ENCODE results near the gene RAPGEF2. TPM values are rescaled to one million over a fixed set of nuclear protein-coding genes. Genes with fewer than 3 reads are reported as not detected.

Gene RAPGEF2
- total RNA-seq, 1 experiment from 2014 or later, result 21.2 TPM

GRCh38 chr4:159145318-159145991 is 42.6 kb downstream of the RAPGEF2 start:
- intact Hi-C loops (cut with micrococcal nuclease), result no loop called here
- H4K20me1 ChIP-seq (ENCODE audit: low read length), result no peaks in the 10 kb centered on the region

GRCh38 chr4:159145992-159146330 is 43.1 kb downstream of the RAPGEF2 start:
- H3K4me3 ChIP-seq (ENCODE audit: low read length), result no peak overlapping the region
- no TSS peak for BruUV-seq (replicated peaks)
- no peaks in the 10 kb centered on the region for H3K36me3 ChIP-seq (ENCODE audit: low read depth, low read length)
- no peak overlapping the region for H3K9ac ChIP-seq (ENCODE audit: low read length)
- no peaks in the 10 kb centered on the region for H3K9me3 ChIP-seq (ENCODE audit: low read length)
- ATAC-seq, result no peak; the same call in 1 of the 2 replicates
- H4K20me1 ChIP-seq (ENCODE audit: low read length), result no peaks in the 10 kb centered on the region
- H3F3A ChIP-seq (ENCODE audit: low read length, unreplicated experiment), result no peaks in the 10 kb centered on the region
- peak; percentile 10 for DNase-seq
- no peaks in the 10 kb centered on the region for H3K27me3 ChIP-seq (ENCODE audit: low read length)
- H3K4me2 ChIP-seq (ENCODE audit: low read length), result no peak overlapping the region
- H3K27ac ChIP-seq (ENCODE audit: low read length), result no peak overlapping the region
- no peak overlapping the region for H2AFZ ChIP-seq (ENCODE audit: low read length)
- peaks cover 6% of the 10 kb centered on the region; the same call in 1 of the 2 replicates for H3K4me1 ChIP-seq (ENCODE audit: insufficient read depth, low read length)
- no peaks in the 10 kb centered on the region for H3K9me2 ChIP-seq (replicated peaks; ENCODE audit: low read length)
- ChIA-PET CTCF (no interaction called here), POLR2A (ENCODE audit: unreplicated experiment) (no interaction called here)
- 0 out of 2 replicates have a peak, but pooled peaks cover 19% of the 10 kb centered on the region for H3K79me2 ChIP-seq (ENCODE audit: low read length)
- no peak for TF ChIP-seq EZH2phosphoT487 (IDR thresholded peaks at IDR 0.05; ENCODE audit: borderline replicate concordance, low read length)
- intact Hi-C loops (cut with micrococcal nuclease), result no loop called here

More at GRCh38 chr4:159145318-159145991, 42.6 kb downstream of the RAPGEF2 start:
- Histone ChIP-seq H3K9me3 (ENCODE audit: low read length) (no peaks in the 10 kb centered on the region), H3K27me3 (ENCODE audit: low read length) (no peaks in the 10 kb centered on the region), H3K4me3 (ENCODE audit: low read length) (no peak overlapping the region), H3K9me2 (replicated peaks; ENCODE audit: low read length) (no peaks in the 10 kb centered on the region), H3K36me3 (ENCODE audit: low read depth, low read length) (no peaks in the 10 kb centered on the region), H3K27ac (ENCODE audit: low read length) (no peak overlapping the region), H3K9ac (ENCODE audit: low read length) (no peak overlapping the region), H3K79me2 (ENCODE audit: low read length) (0 out of 2 replicates have a peak, but pooled peaks cover 14% of the 10 kb centered on the region), H3K4me2 (ENCODE audit: low read length) (no peak overlapping the region), H2AFZ (ENCODE audit: low read length) (no peak overlapping the region), H3F3A (ENCODE audit: low read length, unreplicated experiment) (no peaks in the 10 kb centered on the region), H3K4me1 (ENCODE audit: insufficient read depth, low read length) (peaks cover 6% of the 10 kb centered on the region; the same call in 1 of the 2 replicates)
- POLR2A ChIA-PET (ENCODE audit: unreplicated experiment), result no interaction called here
- no peak for TF ChIP-seq EZH2phosphoT487 (IDR thresholded peaks at IDR 0.05; ENCODE audit: borderline replicate concordance, low read length)
- TF ChIP-seq EZH2 (IDR thresholded peaks at IDR 0.05; ENCODE audit: low read length, unreplicated experiment), result no peak
- TF ChIP-seq, protein P1, sequence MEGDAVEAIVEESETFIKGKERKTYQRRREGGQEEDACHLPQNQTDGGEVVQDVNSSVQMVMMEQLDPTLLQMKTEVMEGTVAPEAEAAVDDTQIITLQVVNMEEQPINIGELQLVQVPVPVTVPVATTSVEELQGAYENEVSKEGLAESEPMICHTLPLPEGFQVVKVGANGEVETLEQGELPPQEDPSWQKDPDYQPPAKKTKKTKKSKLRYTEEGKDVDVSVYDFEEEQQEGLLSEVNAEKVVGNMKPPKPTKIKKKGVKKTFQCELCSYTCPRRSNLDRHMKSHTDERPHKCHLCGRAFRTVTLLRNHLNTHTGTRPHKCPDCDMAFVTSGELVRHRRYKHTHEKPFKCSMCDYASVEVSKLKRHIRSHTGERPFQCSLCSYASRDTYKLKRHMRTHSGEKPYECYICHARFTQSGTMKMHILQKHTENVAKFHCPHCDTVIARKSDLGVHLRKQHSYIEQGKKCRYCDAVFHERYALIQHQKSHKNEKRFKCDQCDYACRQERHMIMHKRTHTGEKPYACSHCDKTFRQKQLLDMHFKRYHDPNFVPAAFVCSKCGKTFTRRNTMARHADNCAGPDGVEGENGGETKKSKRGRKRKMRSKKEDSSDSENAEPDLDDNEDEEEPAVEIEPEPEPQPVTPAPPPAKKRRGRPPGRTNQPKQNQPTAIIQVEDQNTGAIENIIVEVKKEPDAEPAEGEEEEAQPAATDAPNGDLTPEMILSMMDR (conservative IDR thresholded peaks at IDR 0.05; ENCODE audit: low read depth, low read length), result no peak
- DNase-seq (no peak), ATAC-seq (no peak)
- CTCF ChIA-PET, result no interaction called here
- no TSS peak for BruUV-seq (replicated peaks)

- Histone ChIP-seq H3K4me1 (ENCODE audit: insufficient read depth, low read length) (peaks cover 6% of the 10 kb centered on the region; the same call in 1 of the 2 replicates), H3K9me3 (ENCODE audit: low read length) (no peaks in the 10 kb centered on the region), H3K4me3 (ENCODE audit: low read length) (no peak overlapping the region), H3K9ac (ENCODE audit: low read length) (no peak overlapping the region), H3K9me2 (replicated peaks; ENCODE audit: low read length) (no peaks in the 10 kb centered on the region), H2AFZ (ENCODE audit: low read length) (no peak overlapping the region), H3K27ac (ENCODE audit: low read length) (no peak overlapping the region), H4K20me1 (ENCODE audit: low read length) (no peaks in the 10 kb centered on the region), H3K36me3 (ENCODE audit: low read depth, low read length) (no peaks in the 10 kb centered on the region), H3K27me3 (ENCODE audit: low read length) (no peaks in the 10 kb centered on the region), H3F3A (ENCODE audit: low read length, unreplicated experiment) (no peaks in the 10 kb centered on the region), H3K4me2 (ENCODE audit: low read length) (no peak overlapping the region), H3K79me2 (ENCODE audit: low read length) (0 out of 2 replicates have a peak, but pooled peaks cover 22% of the 10 kb centered on the region)
- ATAC-seq (0 out of 2 replicates have a peak, but pooled peaks have one; percentile 24), DNase-seq (no peak)
- TF ChIP-seq EZH2phosphoT487 (IDR thresholded peaks at IDR 0.05; ENCODE audit: borderline replicate concordance, low read length) (no peak), EZH2 (IDR thresholded peaks at IDR 0.05; ENCODE audit: low read length, unreplicated experiment) (no peak)
- TF ChIP-seq, protein P1 (conservative IDR thresholded peaks at IDR 0.05; ENCODE audit: low read depth, low read length), result no peak
- no TSS peak for BruUV-seq (replicated peaks)
- intact Hi-C loops (cut with micrococcal nuclease), result no loop called here
- ChIA-PET POLR2A (ENCODE audit: unreplicated experiment) (no interaction called here), CTCF (no interaction called here)
Measured at GRCh38 chr4:159146488-159146887, 43.6 kb downstream of the RAPGEF2 start.
